DMS114 treated with DMSO at 0.1 percent for 48 hours (cell line): ENCODE measurements around the gene CEP20.
"Not testable (repeated sequence)": the region's sequence is repeated elsewhere in the genome, so short reads cannot be mapped to it uniquely, and the experiment has no call there.

ENCODE experiments used
- DNase-seq: peaks from one replicate; lab custom pipeline; 2025; ENCODE audit not compliant: unreplicated experiment; lab: John Stamatoyannopoulos, UW

The CEP20 gene

GRCh38 chr16:15888072-15888976 lies at the start of gene CEP20:
TSS of gene CEP20 (minus strand) at chr16:15888603. CDS start at chr16:15888585, 18 bp downstream.
- DNase-seq = peak; percentile 95

GRCh38 chr16:15936809-15937208 lies 48.4 kb upstream of the CEP20 start:
- DNase-seq = not testable (repeated sequence)

- DNase-seq = no peak
Measured at GRCh38 chr16:15934991-15935390, 46.6 kb upstream of the CEP20 start.

- DNase-seq = no peak
Measured at GRCh38 chr16:15933781-15934180, 45.4 kb upstream of the CEP20 start.

- DNase-seq = no peak
Measured at GRCh38 chr16:15932939-15933338, 44.5 kb upstream of the CEP20 start.

- no peak for DNase-seq
Measured at GRCh38 chr16:15928261-15929104, 40.1 kb upstream of the CEP20 start.

GRCh38 chr16:15925631-15926030 lies 37.2 kb upstream of the CEP20 start:
- DNase-seq = no peak

- DNase-seq = no peak
Measured at GRCh38 chr16:15924996-15925395, 36.6 kb upstream of the CEP20 start.

GRCh38 chr16:15919331-15919730 lies 30.9 kb upstream of the CEP20 start:
- DNase-seq = no peak

- not testable (repeated sequence) for DNase-seq
Measured at GRCh38 chr16:15918314-15918713, 29.9 kb upstream of the CEP20 start.

- DNase-seq = no peak
Measured at GRCh38 chr16:15916323-15916722, 27.9 kb upstream of the CEP20 start.

- no peak for DNase-seq
Measured at GRCh38 chr16:15915555-15916081, 27.2 kb upstream of the CEP20 start.

- DNase-seq = no peak
Measured at GRCh38 chr16:15913046-15913698, 24.8 kb upstream of the CEP20 start.

GRCh38 chr16:15911198-15911597 lies 22.8 kb upstream of the CEP20 start:
- DNase-seq = no peak

GRCh38 chr16:15907863-15908478 lies 19.6 kb upstream of the CEP20 start:
- DNase-seq = no peak

GRCh38 chr16:15906439-15906838 lies 18.0 kb upstream of the CEP20 start:
- no peak for DNase-seq

- DNase-seq = no peak
Measured at GRCh38 chr16:15903960-15904359, 15.6 kb upstream of the CEP20 start.

GRCh38 chr16:15900901-15901500 lies 12.6 kb upstream of the CEP20 start:
- DNase-seq = no peak

GRCh38 chr16:15900357-15900756 lies 12.0 kb upstream of the CEP20 start:
- no peak for DNase-seq

GRCh38 chr16:15899538-15900100 lies 11.2 kb upstream of the CEP20 start:
- DNase-seq = no peak
